Measurements from ENCODE around the gene CDH18.
"Not testable (repeated sequence)": the region's sequence is repeated elsewhere in the genome, so short reads cannot be mapped to it uniquely, and the experiment has no call there.

The CDH18 gene

DNA sequence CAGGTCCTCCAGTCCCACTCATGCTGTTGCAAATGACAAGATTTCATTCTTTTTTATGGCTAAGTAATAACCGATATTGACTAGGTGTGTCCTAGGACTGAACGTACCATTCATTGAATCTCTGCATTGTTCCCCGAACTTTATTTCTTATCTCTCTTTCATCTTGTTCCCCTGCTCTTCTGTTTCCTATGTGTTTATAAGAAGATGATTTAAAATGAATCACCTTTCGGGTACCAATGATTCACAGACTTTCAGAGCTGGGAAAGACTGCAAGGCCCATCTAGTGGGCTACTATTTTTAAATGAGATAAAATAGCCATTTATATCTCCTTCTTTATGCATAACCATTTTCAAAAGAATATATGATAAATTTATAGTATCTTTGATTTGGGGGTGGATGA is 133.0 kb downstream of the CDH18 start:
- DNase-seq = no peak

- no peak for DNase-seq
These were observed 134.3 kb downstream of the CDH18 start for GRCh38 chr5:19853616-19854240.

- DNase-seq = no peak
These were observed 150.3 kb downstream of the CDH18 start for GRCh38 chr5:19837536-19838174.

DNA sequence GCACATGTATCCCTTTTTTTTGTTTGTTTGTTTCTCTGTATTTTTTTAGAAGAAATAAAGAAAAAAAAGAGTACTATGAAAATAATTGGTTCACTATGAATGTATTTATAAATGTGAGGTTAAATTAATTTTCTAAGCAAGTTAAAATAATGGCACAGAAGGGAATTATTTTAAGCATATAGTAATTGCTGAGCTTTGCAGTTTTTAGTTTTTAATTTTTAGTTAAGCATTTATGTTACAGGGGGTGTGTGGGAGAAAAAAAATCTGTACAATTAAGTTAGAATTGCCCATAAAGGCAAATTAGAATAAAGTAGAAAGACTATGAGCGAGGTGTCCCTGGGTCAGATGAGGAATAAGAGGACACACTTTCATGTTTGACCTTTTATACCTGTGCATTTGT is 152.6 kb downstream of the CDH18 start:
- no peak for DNase-seq

- not testable (repeated sequence) for DNase-seq
These were observed 175.3 kb downstream of the CDH18 start for GRCh38 chr5:19812720-19813119.

DNA sequence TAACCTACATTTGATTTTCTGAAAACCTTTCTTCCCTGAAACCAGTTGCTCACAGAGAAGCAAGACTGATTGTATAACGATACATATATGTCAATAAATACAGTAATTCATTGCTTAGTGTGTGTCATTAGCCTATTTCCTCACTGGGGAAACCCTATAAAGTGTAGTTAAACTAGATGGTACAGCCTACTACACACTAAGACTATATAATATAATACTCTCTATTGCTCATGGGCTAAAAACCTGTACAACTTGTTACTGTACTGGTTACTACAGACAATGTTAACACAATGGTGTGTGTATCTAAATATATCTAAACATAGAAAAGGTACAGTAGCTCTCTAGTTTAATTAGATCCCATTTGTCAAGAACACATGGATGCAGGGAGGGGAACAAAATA is 181.2 kb downstream of the CDH18 start:
- no peak for DNase-seq

- no peak for DNase-seq
These were observed 185.3 kb downstream of the CDH18 start for GRCh38 chr5:19802686-19803085.

GRCh38 chr5:19795218-19795617 is 192.8 kb downstream of the CDH18 start:
- no peak for DNase-seq

DNA sequence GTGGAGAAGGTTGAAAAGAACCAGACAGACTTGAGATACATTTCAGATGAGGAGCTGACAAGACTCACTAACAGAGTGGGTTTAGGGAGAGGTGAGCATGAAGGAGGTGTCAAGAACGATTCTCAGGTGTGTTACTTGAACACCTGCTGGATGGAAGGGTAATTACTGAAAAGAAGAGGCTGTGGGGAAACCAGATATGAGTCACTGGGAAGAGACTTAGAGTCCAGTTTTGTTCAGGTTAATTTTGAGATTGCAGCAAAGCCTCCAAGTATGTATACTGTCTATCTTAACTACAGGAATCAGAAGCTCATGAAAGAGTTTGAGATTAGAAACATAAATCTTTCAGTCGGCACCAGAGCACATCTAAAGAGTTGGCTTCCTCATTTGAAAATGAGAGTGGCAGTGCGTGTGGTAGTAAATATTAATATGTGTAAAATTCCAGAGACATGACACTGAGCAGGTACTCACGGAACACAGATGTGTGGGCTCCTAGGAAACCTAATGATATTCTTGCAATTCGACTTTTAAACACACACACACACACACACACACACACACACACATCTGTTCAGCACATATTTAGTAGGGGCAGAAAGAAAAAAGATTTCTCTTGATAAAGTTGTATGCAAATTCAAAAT is 197.1 kb downstream of the CDH18 start:
- DNase-seq = no peak

DNA sequence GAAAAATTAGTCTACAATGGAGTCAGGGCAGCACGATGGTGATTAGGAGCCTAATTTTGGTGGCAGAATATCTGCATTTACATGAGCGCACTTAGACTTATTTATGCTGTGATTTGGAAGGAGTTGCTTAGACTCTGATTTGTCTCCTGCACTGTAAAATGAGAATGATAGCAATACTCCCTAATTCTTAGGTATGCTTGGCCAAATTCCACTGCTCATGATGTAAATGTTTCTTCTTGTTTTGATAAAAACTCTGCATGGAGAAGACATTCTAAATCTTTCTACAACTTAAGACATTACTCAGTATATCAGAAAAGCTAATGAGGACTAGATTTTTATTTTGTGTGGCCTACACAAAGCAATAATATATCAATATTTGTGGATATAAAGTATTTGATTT is 205.4 kb downstream of the CDH18 start:
- no peak for DNase-seq

DNA sequence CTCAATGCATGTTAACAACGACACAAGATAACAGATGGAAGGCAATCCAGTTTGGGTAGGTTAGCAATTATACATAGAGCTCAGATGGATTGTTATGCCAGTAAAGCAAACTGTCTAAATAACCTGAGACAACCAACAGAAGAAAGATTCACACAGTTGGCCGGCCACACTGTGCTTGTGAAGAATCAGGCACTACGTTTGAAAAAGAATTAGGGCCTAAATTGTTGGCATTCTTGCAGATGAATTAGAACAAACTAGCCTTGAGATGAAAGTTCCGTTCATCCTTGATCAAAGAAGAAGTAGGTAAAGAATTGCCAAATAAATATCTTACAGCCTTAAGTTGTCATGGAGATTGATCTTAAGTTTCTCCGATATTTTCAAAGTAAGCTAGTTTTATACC is 210.6 kb downstream of the CDH18 start:
- DNase-seq = no peak

GRCh38 chr5:19776886-19777285 is 211.1 kb downstream of the CDH18 start:
- DNase-seq = not testable (repeated sequence)

DNA sequence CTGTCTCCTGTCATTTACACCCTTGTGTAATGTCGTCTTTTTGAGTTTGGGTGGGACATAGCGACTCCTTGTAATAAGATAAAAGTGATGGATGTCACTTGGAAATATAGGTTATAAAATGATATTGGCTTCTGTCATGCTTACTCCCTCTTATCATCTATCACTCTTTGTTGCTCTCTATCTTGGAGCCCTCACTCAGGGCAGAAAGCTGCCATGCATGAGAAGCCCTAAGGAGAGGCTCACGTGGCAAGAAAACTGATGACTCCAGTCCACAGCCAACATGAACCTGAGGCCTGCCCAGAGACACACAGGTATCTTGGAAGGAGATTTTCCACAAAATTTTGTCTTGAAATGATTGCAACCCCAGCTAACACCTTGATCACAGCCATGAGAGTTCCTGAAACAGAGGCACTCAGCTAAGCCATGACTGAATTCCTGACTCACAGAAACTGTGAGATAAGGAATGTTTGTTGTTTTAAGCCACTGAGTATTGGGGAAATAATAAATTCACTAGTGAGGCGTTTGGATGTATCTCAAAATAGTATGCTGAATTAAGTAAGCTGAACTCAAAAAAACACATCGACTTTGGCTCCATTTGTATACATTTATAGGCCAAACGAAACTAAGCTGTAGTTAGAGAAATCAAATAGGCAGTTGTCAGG is 216.7 kb downstream of the CDH18 start:
- no peak for DNase-seq

GRCh38 chr5:19770396-19770795 is 217.6 kb downstream of the CDH18 start:
- no peak for DNase-seq

DNA sequence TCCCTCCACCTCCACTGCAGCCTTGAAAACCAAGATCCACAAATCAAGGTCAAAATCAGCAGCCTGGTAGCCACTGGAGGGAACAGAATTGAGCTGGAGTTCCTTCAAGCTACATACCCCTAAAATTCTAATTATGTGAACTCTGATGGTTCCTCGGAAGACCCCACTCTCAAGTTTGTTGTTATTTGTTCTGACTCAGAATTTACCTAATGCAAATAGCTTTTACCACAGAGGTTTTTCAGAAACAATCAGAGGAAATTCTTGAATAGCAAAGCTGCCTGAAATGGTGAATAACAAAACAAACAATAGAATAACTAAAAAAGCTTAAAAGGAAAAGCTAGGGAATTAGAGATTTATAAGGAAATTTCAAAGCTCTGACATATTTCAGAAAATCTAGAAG is 220.0 kb downstream of the CDH18 start:
- no peak for DNase-seq

DNA sequence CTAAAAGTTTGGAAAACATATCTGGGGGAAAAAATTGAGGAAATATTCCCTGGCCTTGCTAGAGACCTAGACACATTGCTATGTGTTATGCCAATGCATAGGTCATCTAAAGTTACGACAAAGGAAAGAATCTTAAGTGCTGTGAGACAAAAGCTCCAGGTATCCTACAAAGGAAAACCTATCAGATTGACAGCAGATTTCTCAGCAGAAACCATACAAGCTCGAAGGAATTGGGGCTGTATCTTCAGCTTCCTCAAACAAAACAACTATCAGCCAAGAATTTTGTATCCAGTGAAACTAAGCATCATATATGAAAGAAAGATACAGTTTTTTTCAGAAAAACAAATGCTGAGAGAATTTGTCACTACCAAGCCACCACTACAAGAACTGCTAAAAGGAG is 234.4 kb downstream of the CDH18 start:
- no peak for DNase-seq

DNA sequence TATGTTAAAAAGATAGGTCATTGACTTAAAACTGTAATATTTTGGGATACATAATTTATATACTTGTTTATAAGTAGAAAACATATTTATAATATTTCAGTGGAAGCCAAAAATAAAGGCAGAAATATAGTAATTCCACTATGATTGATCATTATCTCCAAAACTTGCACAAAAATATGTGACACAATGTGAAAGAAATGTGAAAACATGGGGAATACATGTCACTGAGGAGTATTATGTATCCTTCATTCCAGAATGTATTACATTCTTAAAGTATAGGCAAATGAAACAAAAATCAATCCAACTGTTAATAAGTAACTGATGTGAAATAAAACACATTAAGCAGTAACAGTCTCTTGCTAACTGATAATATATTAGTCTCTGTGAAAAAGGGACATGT is 236.7 kb downstream of the CDH18 start:
- DNase-seq = no peak

DNA sequence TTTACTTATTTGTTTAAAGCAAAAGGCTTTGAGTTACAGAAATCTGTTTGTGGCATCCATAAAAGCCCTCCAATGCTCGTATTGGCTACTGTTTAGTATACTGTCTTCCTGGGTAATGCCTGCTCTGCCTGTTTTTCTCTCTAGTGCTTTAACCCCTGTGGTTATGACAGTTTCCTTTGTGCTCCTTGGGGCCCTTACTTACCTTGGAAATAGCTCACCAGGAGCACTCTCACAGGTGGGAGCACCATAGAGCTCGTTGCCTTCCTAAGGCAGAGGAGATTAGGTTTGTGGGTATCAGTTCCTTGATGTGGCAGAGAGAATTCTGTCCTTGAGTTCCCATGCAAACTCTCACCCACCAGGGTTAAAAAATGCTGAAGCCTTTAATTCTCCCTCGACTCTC is 242.8 kb downstream of the CDH18 start:
- no peak for DNase-seq

GRCh38 chr5:19739671-19740070 is 248.3 kb downstream of the CDH18 start:
- DNase-seq = no peak

DNA sequence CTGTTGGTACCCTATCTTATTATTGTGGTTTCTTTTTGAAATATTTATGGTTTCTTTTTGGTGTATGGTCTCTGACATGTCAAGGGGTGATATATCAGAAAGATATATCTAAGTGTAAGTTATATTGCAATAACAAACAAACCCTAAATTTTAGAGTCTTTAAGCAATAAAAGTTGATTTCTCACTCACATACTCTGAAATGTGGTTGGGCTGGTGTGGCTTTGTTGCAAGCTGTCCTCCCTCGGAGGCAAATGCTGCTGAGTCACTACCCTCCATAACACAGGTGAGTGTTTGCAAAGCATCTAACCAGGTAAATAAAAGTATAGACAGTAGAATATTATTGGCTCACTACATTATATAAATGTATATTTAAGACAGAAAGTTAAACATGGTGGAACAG is 253.2 kb downstream of the CDH18 start:
- no peak for DNase-seq

GRCh38 chr5:19733612-19734495 is 254.1 kb downstream of the CDH18 start:
- no peak for DNase-seq

DNA sequence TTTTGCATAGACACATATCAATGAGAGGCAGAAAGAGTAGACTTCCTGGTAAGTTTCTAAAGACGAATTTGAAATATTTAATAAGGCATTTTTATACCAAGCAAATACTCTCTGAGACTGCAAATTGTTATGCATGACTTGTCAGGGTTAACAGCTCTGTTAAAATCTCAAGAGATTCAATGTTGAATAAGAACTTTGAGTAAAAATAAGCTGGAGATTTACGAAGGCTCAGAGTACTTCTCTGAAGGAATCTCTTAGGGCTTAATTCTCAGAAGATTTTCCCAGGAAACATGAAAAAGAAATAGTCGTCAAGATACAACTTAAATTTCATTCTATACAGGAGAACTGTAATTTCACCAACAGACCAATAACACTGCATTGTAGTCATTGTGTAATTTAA is 259.4 kb downstream of the CDH18 start:
- DNase-seq = no peak

DNA sequence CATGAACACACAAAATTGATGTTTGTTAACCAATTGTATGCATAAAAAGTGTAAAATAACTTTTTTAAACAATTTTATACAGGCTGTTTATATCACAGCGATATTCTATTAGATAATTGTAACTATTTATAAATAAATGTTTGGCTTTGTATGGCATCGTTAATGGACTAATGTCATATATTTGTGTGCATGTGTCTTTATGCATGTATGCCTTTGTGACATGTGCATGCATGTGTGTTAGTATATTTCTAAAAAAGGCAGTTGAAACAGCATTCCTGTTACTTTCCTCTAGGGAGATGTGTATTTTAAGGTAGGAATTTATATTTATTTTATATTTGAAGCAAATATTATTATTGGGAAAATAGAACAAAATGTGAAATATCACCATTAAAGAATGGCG is 268.9 kb downstream of the CDH18 start:
- no peak for DNase-seq

Measured in NCI-H1436 treated with DMSO at 0.1 percent for 48 hours (cell line).